GM21619 (cell line): ENCODE measurements around the gene ABCG8.

Experiments
- ATAC-seq: cut with Tn5 transposase; IDR thresholded peaks from one replicate; pipeline ENCODE4 v1.9.1; 2021; ENCODE audit not compliant: unreplicated experiment

The ABCG8 gene

GRCh38 chr2:43838560-43839267 is at the start of gene ABCG8, which contains the start of gene ABCG5:
Gene ABCG8 (plus strand): TSS chr2:43838971. CDS start chr2:43839054, 83 bp downstream.
Gene ABCG5 (minus strand): TSS chr2:43838839. CDS start chr2:43838679, 160 bp downstream.
- no peak for ATAC-seq

DNA sequence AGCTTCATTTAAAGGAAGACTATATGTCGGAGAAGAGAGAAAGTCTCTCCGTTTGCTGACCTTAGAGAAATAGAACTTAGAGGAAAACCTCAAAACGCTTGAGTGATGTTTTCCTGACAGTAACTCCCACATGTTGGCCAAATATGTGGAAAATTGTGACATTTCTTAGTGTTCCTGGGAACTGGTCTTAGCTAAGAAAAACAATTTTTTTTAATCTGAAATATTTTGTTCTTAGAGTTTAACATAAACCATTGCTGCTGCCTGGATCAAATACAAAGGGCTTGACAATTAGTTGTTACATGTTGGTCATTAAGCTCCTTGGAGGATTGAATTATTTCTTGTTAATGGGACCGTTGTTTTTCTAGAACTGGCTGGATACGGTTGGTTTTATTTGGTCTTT is 48.6 kb upstream of the ABCG8 start:
- ATAC-seq: no peak

DNA sequence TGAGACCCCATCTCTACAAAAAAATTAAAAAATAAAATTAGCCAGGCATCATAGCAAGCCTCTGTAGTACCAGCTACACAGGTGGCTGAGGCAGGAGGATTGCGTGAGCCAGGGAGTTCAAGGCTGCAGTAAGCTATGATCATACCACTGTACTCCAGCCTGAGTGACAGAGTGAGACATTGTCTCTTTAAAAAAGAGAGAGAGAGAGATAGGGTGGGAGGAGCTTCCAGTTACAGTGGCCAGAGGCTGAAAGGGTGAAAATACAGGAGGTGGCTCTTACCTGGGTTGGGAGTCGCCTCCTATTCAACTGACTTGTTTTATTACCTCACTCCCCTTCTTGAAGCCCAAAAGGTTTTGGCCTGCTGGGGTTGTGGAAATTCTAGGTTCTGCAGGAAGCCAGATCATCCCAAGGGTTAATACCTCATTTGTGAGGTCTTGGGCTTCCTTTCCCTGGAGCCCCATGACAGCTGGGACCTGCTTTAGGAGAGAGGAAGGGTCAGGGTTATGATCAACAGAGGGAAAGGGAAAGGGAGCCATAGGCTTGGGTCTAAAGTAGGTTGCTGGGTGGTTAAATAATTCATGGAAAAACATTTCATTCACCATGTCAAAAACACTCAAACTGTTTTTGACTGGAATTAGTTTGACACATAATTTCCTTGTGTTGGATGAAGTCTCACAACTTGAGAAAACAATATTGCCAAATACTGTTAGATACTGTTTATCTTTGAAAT is 47.6 kb upstream of the ABCG8 start:
- ATAC-seq: no peak

DNA sequence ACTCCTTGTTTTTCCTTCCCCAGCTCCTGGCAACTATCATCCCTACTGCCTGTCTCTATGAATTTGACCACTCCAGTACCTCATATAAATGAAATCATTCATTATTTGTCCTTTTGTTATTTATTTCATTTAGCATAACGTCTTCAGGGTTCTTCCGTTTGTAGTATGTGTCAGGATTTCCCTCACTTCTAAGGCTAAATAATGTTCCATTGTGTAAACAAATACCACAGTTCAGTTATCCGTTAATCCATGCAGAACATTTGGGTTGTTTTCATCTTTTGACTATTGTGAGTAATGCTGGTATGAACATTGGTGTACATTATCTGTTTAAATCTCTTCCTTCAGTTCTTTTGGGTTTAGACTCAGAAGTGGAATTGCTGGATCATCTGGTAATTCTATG is 46.1 kb upstream of the ABCG8 start:
- peak; percentile 61 for ATAC-seq

DNA sequence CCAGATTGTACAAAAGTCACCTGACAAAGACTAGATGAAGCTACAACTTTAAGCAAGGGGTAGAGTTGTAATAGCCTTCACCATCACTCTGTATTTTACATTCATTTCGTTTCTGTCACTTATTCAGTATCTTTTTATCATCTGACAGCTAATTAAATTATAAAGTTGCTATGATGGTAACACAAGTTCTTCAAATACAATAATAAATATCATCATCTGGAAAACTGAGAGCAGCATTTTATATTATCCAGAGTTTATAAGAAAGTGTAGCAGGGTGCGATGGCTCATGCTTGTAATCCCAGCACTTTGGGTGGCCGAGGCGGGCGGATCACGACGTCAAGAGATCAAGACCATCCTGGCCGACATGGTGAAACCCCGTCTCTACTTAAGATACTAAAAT is 43.8 kb upstream of the ABCG8 start:
- ATAC-seq: no peak

DNA sequence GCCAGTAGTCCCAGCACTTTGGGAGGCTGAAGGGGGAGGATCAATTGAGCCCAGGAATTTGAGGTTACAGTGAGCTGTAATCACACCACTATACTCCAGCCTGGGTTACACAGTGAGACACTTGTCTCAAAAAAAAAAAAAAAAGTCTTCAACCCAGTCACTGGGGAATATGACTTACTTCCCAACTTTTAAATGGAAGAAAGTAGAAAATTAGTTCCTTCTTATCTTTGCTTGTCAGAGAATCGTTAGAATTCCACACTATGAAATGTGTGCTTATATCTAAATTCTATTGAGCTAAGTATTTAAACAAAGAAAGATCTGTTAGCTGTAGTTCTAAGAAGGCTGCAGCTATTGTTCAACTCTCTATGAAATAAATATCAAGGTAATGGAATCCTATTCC is 42.6 kb upstream of the ABCG8 start:
- ATAC-seq: no peak

DNA sequence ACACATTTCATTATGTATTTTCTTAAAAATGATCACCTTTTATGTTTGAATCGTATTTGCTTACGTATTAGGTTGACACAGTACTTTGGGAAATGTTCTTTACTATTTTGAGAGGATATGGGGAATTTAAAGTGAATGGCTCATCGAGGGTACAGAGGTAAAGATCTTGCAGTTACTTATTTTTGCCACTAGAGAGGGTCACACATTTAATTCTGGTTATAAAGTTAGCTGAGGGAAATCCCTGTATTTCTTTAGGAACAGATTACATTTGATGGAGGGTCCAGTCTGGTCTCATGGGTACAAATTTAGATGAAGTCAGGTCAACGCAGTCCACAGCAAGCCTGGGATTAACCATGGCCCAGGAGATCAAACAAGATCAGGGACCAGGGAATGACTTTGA is 40.5 kb upstream of the ABCG8 start:
- ATAC-seq: no peak

GRCh38 chr2:43800894-43801293 is 37.9 kb upstream of the ABCG8 start:
- ATAC-seq: no peak

GRCh38 chr2:43802135-43802534 is 36.6 kb upstream of the ABCG8 start:
- ATAC-seq: no peak

DNA sequence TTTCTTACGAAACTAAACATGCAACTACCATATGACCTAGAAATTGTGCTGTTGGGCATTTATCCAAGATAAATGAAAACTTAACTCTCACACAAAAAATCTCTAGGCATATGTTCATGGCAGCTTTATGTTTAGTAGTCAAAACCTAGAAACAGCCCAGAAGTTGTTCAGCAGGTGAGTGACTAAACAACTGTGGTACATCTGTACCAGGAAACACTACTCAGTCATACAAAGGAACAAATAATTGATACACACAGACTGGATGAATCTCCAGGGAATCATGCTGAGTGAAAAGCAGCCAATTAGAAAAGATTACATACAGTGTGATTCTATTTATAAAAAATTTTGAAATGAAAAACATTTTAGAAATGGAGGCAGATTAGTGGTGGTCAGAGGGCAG is 35.7 kb upstream of the ABCG8 start:
- no peak for ATAC-seq

DNA sequence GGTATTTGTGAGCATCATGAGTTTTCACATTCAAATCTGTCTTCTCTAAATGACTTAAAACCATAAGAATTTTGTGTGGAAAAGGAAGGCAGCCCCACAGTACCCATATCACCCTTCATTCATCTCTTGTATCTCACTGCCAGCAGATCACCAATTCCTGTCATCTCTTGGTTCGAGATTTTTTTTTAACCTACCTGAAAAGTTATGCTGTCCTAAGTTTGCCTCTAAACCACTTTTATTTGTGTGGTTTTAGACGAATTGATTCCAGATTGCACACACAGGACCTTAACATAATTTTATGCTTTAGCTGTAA is 32.1 kb upstream of the ABCG8 start:
- ATAC-seq: no peak

DNA sequence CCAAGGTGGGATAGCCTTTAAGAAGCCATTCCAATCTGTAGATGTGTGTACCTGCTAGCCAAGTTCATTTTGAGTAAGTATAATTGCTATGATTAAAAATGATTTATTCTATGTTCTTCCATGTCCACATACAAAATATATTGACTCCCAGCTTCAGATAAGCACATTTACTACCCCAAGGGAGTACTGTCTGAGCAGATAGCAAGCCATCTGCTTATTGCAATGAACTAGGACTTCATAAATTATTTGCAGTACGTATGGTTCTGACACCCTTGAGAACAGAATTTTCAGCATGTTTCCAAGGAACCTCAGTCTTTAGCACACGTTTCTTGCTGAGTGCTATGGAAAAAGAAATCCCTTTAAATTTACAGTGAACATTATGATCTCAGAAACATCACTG is 28.3 kb upstream of the ABCG8 start:
- ATAC-seq: no peak

DNA sequence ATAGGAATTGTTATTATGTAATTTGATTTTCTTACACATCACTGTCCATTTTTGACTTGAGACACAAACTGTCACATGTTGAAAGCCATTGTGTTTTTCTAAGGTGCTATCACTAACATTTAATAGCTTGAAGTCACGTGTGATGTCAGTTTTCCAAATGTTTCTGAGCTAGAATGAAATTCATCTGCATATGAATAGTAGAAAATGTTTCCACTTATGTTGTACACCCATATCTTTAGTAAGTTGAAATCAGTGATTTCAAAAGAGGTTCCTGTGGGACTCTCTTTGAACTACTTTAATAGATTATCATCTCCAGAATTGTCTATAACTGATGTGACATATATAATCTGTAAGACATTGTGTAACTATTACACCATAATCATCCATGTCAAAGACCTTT is 27.9 kb upstream of the ABCG8 start:
- no peak for ATAC-seq

GRCh38 chr2:43812006-43812405 is 26.8 kb upstream of the ABCG8 start:
- ATAC-seq: no peak

DNA sequence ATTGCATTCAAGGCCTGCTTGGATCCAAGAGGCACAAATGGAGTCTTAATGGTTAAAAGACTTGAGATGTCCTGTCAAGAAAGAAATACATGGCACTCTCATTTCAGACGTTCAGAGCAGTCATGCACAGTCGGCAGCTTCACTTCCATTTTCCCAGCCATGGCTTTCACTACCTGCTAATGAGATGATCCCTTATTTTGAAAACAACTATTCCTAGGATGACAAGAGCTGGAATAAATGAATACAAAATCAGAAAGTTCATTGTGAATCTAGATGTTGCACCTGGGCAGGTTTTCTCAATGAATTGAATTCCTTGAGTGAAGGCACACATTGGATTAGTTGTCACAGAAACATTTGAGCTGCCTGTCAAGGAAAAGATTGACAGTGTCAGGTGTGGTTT is 25.8 kb upstream of the ABCG8 start:
- no peak for ATAC-seq

DNA sequence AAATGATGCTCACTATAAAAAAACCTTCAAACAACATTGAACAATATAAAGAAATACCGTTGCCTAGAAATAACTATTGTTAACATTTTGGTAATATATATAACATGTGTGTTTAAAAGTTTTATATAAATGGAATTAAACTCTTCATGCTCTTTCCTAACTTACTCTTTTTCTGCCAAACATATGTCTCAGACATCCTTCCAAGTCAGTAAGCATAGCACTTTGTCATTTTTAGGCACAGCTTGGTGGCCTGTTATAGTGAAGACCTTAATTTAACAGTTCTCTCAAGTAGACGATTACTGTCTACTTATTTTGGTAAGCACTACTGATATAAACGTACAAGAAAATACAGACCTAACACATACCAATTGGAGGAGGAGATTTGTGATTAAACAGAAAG is 24.1 kb upstream of the ABCG8 start:
- no peak for ATAC-seq

- no peak for ATAC-seq
Observed at GRCh38 chr2:43818761-43819160, 20.0 kb upstream of the ABCG8 start.

DNA sequence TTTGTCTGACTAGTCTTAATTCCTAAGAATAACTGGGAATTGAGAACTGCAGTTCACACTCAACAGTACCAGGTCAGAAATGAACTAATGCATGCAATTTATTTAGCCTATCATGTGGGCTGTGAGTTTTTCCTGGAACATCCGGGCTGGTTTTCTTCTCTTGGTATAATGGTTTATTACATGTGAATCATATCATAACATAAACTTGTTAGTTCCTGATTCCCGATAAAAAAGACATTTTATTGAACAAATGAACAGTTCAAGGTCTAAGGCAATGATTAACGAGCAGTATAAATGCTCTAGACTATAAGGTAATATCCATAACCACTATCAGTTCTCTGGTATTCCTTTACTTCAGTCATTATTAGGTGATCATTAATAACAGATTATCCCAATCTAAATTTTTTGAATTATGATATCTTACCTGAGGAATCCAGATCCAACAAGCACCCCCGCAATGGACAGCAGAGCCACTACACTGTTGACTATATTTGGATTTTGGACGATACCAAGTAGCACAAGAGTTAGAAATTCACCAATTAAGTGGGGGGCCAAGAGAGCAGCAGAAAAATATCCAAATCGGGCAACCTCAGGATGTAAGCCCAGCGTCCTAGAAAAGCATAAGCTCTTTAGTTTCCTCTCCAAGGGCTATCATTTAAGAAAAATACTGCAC is 19.1 kb upstream of the ABCG8 start:
- ATAC-seq: no peak

GRCh38 chr2:43822839-43823238 is 15.9 kb upstream of the ABCG8 start:
- ATAC-seq: no peak

GRCh38 chr2:43823751-43824150 is 15.0 kb upstream of the ABCG8 start:
- ATAC-seq: no peak

GRCh38 chr2:43824512-43824911 is 14.3 kb upstream of the ABCG8 start:
- ATAC-seq: no peak

DNA sequence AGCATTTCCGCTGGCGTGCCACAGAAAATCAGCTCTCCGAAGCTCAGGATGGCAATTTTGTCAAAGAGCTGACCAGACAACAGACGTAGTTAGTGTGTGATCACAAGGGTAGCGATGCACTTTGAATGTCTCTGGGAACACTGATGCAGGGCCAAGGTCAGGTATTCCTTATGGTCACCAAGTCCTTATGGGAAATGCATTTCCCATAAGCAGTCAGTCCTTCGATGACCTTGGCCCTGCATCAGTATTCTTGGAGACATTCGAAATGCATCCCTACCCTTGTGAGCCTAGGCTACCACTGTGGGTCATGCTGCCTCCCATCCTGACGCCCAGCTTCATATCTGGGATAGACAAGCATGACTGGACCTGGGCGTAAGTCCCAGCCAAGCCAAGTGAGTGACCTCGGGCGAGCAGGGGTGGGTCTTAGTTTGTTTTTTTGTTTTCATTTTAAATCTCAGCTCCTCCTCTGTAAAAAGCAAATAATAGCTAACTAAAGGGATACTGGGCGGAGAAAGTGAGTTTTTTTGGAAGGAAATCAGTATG is 13.7 kb upstream of the ABCG8 start:
- ATAC-seq: no peak
